ENCODE data around the gene SYNE1.

- TF ChIP-seq, protein P1, sequence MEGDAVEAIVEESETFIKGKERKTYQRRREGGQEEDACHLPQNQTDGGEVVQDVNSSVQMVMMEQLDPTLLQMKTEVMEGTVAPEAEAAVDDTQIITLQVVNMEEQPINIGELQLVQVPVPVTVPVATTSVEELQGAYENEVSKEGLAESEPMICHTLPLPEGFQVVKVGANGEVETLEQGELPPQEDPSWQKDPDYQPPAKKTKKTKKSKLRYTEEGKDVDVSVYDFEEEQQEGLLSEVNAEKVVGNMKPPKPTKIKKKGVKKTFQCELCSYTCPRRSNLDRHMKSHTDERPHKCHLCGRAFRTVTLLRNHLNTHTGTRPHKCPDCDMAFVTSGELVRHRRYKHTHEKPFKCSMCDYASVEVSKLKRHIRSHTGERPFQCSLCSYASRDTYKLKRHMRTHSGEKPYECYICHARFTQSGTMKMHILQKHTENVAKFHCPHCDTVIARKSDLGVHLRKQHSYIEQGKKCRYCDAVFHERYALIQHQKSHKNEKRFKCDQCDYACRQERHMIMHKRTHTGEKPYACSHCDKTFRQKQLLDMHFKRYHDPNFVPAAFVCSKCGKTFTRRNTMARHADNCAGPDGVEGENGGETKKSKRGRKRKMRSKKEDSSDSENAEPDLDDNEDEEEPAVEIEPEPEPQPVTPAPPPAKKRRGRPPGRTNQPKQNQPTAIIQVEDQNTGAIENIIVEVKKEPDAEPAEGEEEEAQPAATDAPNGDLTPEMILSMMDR (IDR thresholded peaks at IDR 0.05 in 4 of 5, conservative IDR thresholded peaks at IDR 0.05 in 1 of 5): no peak
- TF ChIP-seq POLR2A (IDR thresholded peaks at IDR 0.05): no peak
Measured at GRCh38 chr6:152503546-152503945, 133.6 kb downstream of the SYNE1 start.
